HG03354 (cell line): Measurements from ENCODE around the gene SLC16A13.

Source experiments
- ATAC-seq: cut with Tn5 transposase; IDR thresholded peaks from one replicate; pipeline ENCODE4 v1.9.1; 2021; ENCODE audit warnings: mild to moderate bottlenecking; ENCODE audit not compliant: unreplicated experiment, poor library complexity, severe bottlenecking

Gene SLC16A13

GRCh38 chr17:7011415-7011814, 24.4 kb upstream of the SLC16A13 start:
- no peak for ATAC-seq

DNA sequence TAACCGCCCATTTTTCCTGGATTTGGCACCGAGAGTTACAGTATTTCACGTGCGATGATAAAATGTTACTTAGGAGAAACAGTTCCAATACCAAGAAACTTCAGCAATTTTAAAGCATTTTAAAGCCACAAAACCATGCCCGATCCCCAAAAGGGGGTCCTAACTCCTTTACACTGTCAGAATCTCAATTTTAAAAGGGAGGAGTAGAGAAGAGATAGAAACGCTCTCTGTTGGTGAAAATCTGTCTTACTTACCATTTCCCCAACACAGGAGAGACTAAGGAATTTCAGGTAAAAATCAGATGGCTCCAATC, 23.9 kb upstream of the SLC16A13 start:
- no peak for ATAC-seq

GRCh38 chr17:7014261-7014994, 21.4 kb upstream of the SLC16A13 start:
- ATAC-seq = peak; percentile 81

- peak; percentile 13 for ATAC-seq
Measured at GRCh38 chr17:7014995-7015958, 20.5 kb upstream of the SLC16A13 start.

DNA sequence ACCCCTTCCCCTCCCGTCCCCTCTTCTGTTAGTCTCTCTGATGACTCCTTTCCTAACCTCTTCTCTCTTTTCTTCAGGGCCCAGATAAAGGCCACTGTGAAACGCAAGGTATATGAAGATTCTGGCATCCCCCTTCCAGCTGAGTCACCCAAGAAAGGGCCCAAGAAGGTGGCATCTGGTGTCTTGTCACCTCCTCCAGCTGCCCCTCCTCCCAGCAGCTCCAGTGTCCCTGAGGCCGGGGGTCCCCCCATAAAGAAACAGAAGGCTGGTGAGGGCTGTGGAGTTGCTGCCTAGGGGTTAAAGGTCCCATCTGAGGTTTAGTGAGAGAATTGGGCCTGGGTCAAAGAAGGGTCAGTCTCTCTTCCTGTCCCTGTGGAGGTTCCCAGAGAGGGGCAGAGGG, 19.4 kb upstream of the SLC16A13 start:
- ATAC-seq = no peak

GRCh38 chr17:7016886-7017826, 18.7 kb upstream of the SLC16A13 start:
- ATAC-seq = no peak

DNA sequence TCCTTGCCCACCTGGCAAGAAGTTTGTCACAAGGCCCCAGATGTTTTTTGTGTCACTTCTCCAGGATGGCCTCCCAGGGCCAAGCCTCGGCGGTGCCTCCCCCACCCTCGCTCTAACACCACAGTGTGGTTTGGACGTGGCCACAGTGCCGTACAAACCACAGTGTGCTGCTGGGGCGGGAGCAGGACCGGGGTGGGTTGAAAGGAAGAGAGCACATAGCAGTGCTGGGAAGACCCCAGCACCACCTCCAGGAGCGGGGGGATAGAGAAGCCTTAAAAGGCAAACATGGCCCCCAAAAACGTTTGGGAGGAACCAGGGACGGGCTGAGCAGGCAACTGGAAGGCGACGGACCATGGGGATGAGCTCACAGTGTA, 18.0 kb upstream of the SLC16A13 start:
- ATAC-seq = no peak

- no peak for ATAC-seq
Measured at GRCh38 chr17:7018331-7018964, 17.4 kb upstream of the SLC16A13 start.

DNA sequence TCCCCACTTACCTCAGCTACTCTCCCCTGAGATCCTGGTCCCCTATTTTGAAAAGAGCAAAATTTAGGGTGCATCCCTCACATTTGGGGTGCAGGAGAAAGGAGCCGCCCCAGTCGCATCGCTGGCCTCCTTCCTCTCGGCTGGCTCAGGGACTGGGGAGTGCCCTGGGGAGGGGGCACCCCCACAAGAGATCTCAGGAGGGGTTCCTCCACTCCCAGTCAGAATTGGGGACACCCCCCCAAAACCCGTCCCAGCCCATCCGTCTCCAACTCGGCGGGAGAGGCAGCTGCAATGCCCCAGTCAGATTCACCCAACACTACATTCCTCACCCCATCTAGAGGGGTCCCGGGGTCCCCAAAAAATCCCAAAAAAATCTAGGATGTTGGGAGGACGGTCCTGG, 16.4 kb upstream of the SLC16A13 start:
- no peak for ATAC-seq

- no peak for ATAC-seq
Measured at GRCh38 chr17:7019839-7020519, 15.8 kb upstream of the SLC16A13 start.

DNA sequence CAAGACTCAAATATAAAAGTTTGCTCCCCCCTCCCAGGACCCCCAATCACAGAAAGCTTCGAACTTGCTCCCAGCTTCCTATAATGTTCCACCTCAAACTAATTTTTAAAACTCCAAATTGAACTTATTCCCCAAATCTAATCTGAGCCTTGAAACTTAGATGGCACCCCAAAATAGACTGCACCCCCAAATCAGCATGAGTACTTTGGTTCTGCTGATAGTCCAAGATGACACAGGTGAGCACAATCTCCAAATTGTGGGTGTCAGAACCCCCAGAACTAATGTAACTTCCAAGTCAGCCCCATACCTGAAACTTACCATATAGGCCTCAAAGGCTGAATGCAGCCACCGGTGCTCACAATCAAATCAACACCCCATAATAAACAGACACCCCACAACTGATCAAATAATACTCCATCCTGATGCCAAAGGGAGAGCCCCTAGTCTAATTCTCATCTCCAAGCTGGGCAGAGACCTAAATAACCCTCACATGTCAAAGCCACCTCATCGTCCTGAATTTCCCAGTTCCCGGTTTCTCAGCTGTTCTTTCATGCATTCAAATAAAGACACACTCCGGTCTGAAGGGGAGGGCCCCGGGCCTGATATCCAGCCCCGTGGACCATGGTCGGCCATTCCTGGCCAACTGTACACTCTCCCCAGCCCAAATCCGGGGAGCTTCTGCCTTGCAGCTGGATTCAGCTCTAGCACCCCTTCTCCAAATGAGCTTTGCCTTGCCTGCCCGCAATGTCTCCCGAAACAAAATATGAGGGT, 14.7 kb upstream of the SLC16A13 start:
- no peak for ATAC-seq

GRCh38 chr17:7021993-7022778, 13.6 kb upstream of the SLC16A13 start:
- ATAC-seq = peak; percentile 68

DNA sequence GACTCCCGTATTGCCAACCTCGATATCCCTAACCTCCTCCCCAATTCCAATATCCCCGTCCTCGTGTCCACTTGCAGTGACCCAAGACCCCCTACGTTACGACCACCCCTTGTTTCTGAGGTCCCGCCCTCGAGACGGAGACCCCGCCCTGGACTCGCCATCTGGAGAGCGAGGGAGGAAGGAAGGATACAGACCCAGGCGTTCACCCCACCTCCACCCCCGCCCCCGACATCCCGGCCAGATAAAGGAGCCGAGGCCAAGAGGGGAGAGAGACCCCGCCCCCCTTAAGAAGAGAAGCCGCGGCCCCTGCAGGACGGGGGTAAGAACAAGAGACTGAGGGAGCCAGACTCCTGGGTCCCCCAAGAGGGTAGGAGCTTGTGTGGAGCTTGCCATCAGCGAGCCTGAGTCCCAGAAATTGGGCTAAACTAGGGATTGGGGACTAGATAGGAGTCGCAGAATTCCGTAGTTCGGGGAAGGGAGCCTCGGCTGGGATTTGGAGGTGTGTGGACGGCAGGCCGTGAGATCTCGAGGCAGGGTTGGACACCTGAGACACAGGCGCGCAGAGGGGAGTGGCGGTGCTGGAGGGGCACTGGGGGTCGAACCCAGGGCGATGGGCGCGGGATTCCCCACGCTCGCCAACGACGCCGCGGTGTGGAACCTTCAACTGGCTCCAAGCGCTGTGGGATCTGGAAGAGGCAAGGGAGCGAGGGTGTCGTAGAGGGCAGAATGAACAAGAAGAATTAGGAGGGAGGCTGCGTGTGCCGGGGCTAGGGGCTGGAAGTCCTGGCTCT, 12.8 kb upstream of the SLC16A13 start, which contains the start of gene BCL6B:
Gene BCL6B, plus strand, starts transcription at position 270 of the 791 bp plus-strand sequence. CDS start 622 bp downstream, outside the sequence.
- ATAC-seq = no peak

- ATAC-seq = peak; percentile 50
Measured at GRCh38 chr17:7023576-7024401, 12.0 kb upstream of the SLC16A13 start.

DNA sequence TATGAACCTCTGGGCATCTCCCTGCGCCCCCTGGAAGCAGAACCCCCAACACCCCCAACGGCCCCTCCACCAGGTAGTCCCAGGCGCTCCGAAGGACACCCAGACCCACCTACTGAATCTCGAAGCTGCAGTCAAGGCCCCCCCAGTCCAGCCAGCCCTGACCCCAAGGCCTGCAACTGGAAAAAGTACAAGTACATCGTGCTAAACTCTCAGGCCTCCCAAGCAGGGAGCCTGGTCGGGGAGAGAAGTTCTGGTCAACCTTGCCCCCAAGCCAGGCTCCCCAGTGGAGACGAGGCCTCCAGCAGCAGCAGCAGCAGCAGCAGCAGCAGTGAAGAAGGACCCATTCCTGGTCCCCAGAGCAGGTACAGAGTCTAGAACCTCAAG, 11.4 kb upstream of the SLC16A13 start:
- no peak for ATAC-seq

DNA sequence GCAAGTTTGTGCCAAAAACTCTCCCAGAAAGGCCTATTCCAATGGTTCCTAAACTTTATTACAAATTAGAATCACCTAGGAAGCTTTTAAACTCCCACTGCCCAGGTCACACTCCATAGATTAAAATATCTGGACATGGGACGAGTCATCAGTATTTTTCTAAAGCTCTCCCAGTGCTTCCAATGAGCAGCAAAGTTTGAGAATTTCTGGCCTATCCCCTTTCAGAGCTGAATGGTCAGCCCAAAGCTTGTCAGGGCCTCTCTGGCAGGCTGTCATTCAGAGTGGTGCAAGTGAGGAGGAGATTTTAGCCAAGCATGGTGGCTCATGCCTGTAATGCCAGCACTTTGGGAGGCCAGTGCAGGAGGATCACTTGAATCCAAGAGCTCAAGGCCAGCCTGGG, 10.6 kb upstream of the SLC16A13 start:
- ATAC-seq = no peak
